OCI-LY7 (cell line): ENCODE measurements around the gene LOC128125822.

Experiments used
- BruUV-seq: library from RNA; stranded (reverse); fragments of 400-500 nt; replicated peaks from 2 replicates; lab custom pipeline; 2021; lab: Mats Ljungman, UMichigan
- CTCF ChIA-PET: fragments of 300-600 bp; sonication (Branson Sonifier 250); formaldehyde crosslinking; loops from one replicate; lab custom pipeline; 2022; ENCODE audit warnings: antibody characterized with exemption; ENCODE audit not compliant: unreplicated experiment; lab: Charles Lee
- POLR2A ChIA-PET: fragments of 300-600 bp; sonication (Branson Sonifier 250); formaldehyde crosslinking; loops from one replicate; lab custom pipeline; 2022; ENCODE audit warnings: antibody characterized with exemption; lab: Charles Lee
- DNase-seq: peaks from one replicate; pipeline ENCODE4 v3.0.0-alpha.2; 2015; ENCODE audit warnings: low spot score
- H2AFZ ChIP-seq: fragments of 200-600 bp; sonication (generic), shearing (Covaris generic); 2 replicates; pipeline ENCODE4 v1.6.1; 2014; ENCODE audit warnings: mild to moderate bottlenecking, antibody characterized with exemption, low read length, moderate library complexity
- H3K27ac ChIP-seq: fragments of 200-600 bp; sonication (generic); 2 replicates; pipeline ENCODE4 v1.5.1; 2014; ENCODE audit warnings: mixed run types, low read depth, mild to moderate bottlenecking, moderate library complexity, low read length, inconsistent platforms; ENCODE audit not compliant: poor library complexity, severe bottlenecking
- H3K36me3 ChIP-seq: fragments of 200-600 bp; sonication (generic); 2 replicates; pipeline ENCODE4 v1.6.1; 2014; ENCODE audit warnings: mild to moderate bottlenecking, antibody characterized with exemption, low read length, moderate library complexity, mixed read lengths; ENCODE audit not compliant: insufficient read depth
- H3K4me1 ChIP-seq: fragments of 200-600 bp; sonication (generic); 2 replicates; pipeline ENCODE4 v1.5.1; 2014; ENCODE audit warnings: mild to moderate bottlenecking, low read length; ENCODE audit not compliant: insufficient read depth, poor library complexity, severe bottlenecking
- H3K4me2 ChIP-seq: fragments of 200-600 bp; sonication (generic); 2 replicates; pipeline ENCODE4 v1.6.1; 2014; ENCODE audit warnings: mild to moderate bottlenecking, low read length
- H3K4me3 ChIP-seq: fragments of 200-600 bp; sonication (generic); 2 replicates; pipeline ENCODE4 v1.5.1; 2014; ENCODE audit warnings: mild to moderate bottlenecking, low read depth, low read length; ENCODE audit not compliant: poor library complexity, severe bottlenecking
- H3K79me2 ChIP-seq: fragments of 200-600 bp; sonication (generic); 2 replicates; pipeline ENCODE4 v1.6.1; 2016; ENCODE audit warnings: low read depth, mild to moderate bottlenecking, low read length, moderate library complexity, mixed read lengths; ENCODE audit not compliant: insufficient read depth
- H3K9me2 ChIP-seq: fragments of 200-600 bp; sonication (generic); 2 replicates; pipeline ENCODE4 v1.6.1; 2016; ENCODE audit warnings: mild to moderate bottlenecking, low read length, mixed read lengths; ENCODE audit not compliant: insufficient read depth
- H3K9me3 ChIP-seq: fragments of 200-600 bp; sonication (generic); 2 replicates; pipeline ENCODE4 v1.6.1; 2014; ENCODE audit warnings: mild to moderate bottlenecking, mixed run types, low read length, mixed read lengths
- H4K20me1 ChIP-seq: fragments of 200-600 bp; sonication (generic); 2 replicates; pipeline ENCODE4 v1.6.1; 2014; ENCODE audit warnings: mild to moderate bottlenecking, antibody characterized with exemption, low read length, moderate library complexity, mixed read lengths; ENCODE audit not compliant: insufficient read depth
- CTCF ChIP-seq: fragments of 200-600 bp; sonication (generic); conservative IDR thresholded peaks from 2 replicates; pipeline ENCODE4 v1.5.1; 2014; ENCODE audit warnings: mild to moderate bottlenecking, antibody characterized with exemption, low read length, moderate library complexity, mixed read lengths
- EZH2phosphoT487 ChIP-seq: fragments of 200-600 bp; sonication (generic); IDR thresholded peaks from 2 replicates; pipeline ENCODE4 v1.6.1; 2018; ENCODE audit warnings: low read depth, borderline replicate concordance, mild to moderate bottlenecking, mixed run types, antibody characterized with exemption, low read length, moderate library complexity, mixed read lengths
- intact Hi-C: fragments of 100-400 bp; cut with micrococcal nuclease; formaldehyde crosslinking; loops from one replicate; pipeline ENCODE4 v1.10.0; 2022; ENCODE audit not compliant: unreplicated experiment

Gene LOC128125822

GRCh38 chr6:63553900-63554299 is 18.4 kb upstream of the LOC128125822 start:
- ChIA-PET POLR2A (no interaction called here), CTCF (no interaction called here)
- BruUV-seq = no TSS peak
- Histone ChIP-seq H3K9me2 (no peaks in the 10 kb centered on the region), H3K79me2 (no peaks in the 10 kb centered on the region), H3K9me3 (no peaks in the 10 kb centered on the region), H3K27ac (no peak overlapping the region), H4K20me1 (no peaks in the 10 kb centered on the region), H3K4me1 (no peaks in the 10 kb centered on the region), H2AFZ (no peak overlapping the region), H3K4me3 (no peak overlapping the region), H3K36me3 (no peaks in the 10 kb centered on the region), H3K4me2 (no peak overlapping the region)
- intact Hi-C loops = no loop called here
- DNase-seq = no peak
- no peak for TF ChIP-seq CTCF
- no peak for TF ChIP-seq EZH2phosphoT487

GRCh38 chr6:63554782-63555181 is 17.5 kb upstream of the LOC128125822 start:
- Histone ChIP-seq H4K20me1 (no peaks in the 10 kb centered on the region), H3K4me2 (no peak overlapping the region), H3K27ac (no peak overlapping the region), H3K9me2 (no peaks in the 10 kb centered on the region), H3K9me3 (no peaks in the 10 kb centered on the region), H3K79me2 (no peaks in the 10 kb centered on the region), H3K4me3 (no peak overlapping the region), H3K36me3 (no peaks in the 10 kb centered on the region), H3K4me1 (no peaks in the 10 kb centered on the region), H2AFZ (no peak overlapping the region)
- BruUV-seq = no TSS peak
- ChIA-PET POLR2A (no interaction called here), CTCF (no interaction called here)
- no peak for DNase-seq
- TF ChIP-seq CTCF (no peak), EZH2phosphoT487 (no peak)
- intact Hi-C loops = no loop called here

- Histone ChIP-seq H3K9me2 (no peaks in the 10 kb centered on the region), H3K36me3 (no peaks in the 10 kb centered on the region), H3K4me1 (no peaks in the 10 kb centered on the region), H3K4me2 (no peak overlapping the region), H3K4me3 (no peak overlapping the region), H2AFZ (no peak overlapping the region), H4K20me1 (no peaks in the 10 kb centered on the region), H3K27ac (no peak overlapping the region), H3K9me3 (no peaks in the 10 kb centered on the region), H3K79me2 (no peaks in the 10 kb centered on the region)
- CTCF ChIA-PET = no interaction called here
- POLR2A ChIA-PET = interaction anchor here (0.6 kb wide), 1 partner anchor 257 kb away, joined by 3 read pairs; no protein-coding TSS in a partner anchor
- intact Hi-C loops = no loop called here
- BruUV-seq = no TSS peak
- no peak for DNase-seq
- TF ChIP-seq CTCF (no peak), EZH2phosphoT487 (no peak)
Observed at GRCh38 chr6:63556369-63556768, 15.9 kb upstream of the LOC128125822 start.
